Prostate gland (tissue), 2 donors: ENCODE data around the gene NT5C1B.

Source experiments
- CTCF ChIP-seq, 4 experiments: fragments of 200-600 bp in 2 of 4; fragments of 450-650 bp in 2 of 4; sonication (generic) in 2 of 4; IDR thresholded peaks; 1 replicate in 3 of 4; 2 replicates in 1 of 4; pipeline ENCODE4 v1.5.1; 2016 to 2019; ENCODE audit warnings: antibody characterized with exemption in 4 of 4, mild to moderate bottlenecking in 2 of 4, moderate library complexity in 2 of 4
- POLR2AphosphoS5 ChIP-seq: sonication (generic); formaldehyde crosslinking; IDR thresholded peaks from one replicate; pipeline ENCODE4 v1.6.1; 2017; ENCODE audit warnings: antibody characterized with exemption

GRCh38 chr2:18588049-18588448 lies 1.3 kb downstream of the NT5C1B start:
- TF ChIP-seq CTCF (IDR thresholded peaks at IDR 0.05) = no peak
- TF ChIP-seq POLR2AphosphoS5 = no peak
